Esophagus (tissue), 2 donors: Measurements from ENCODE around the gene PHACTR3. TPM values are rescaled to one million over a fixed set of nuclear protein-coding genes. Genes with fewer than 3 reads are reported as not detected.

Experiments
- H3K27ac ChIP-seq, 2 donors: one replicate each; pipeline ENCODE4 v1.5.1; 2013; ENCODE audit warnings: low read depth in 2 of 2, mild to moderate bottlenecking in 2 of 2, inconsistent platforms in 1 of 2, low read length in 1 of 2, moderate library complexity in 1 of 2
- H3K27me3 ChIP-seq, 2 donors: one replicate each; pipeline ENCODE4 v1.6.1; 2013; ENCODE audit warnings: low read length in 2 of 2, control low read depth in 1 of 2, mild to moderate bottlenecking in 1 of 2; ENCODE audit not compliant: insufficient read depth in 2 of 2, control insufficient read depth in 1 of 2
- H3K36me3 ChIP-seq, 2 donors: one replicate each; pipeline ENCODE4 v1.6.1; 2013; ENCODE audit warnings: low read length in 1 of 2; ENCODE audit not compliant: control insufficient read depth in 2 of 2, insufficient read depth in 2 of 2
- H3K4me1 ChIP-seq, 2 donors: one replicate each; pipeline ENCODE4 v1.6.1; 2013; ENCODE audit warnings: low read length in 1 of 2; ENCODE audit not compliant: control insufficient read depth in 2 of 2, insufficient read depth in 2 of 2
- H3K4me3 ChIP-seq, 2 donors: one replicate each; pipeline ENCODE4 v1.5.1; 2013; ENCODE audit warnings: low read length in 2 of 2, mild to moderate bottlenecking in 2 of 2, low read depth in 1 of 2, moderate library complexity in 1 of 2
- H3K9me3 ChIP-seq, 2 donors: one replicate each; pipeline ENCODE4 v1.6.1; 2013; ENCODE audit warnings: mild to moderate bottlenecking in 2 of 2, low read depth in 1 of 2, low read length in 1 of 2, moderate library complexity in 1 of 2; ENCODE audit not compliant: control insufficient read depth in 2 of 2, insufficient read depth in 1 of 2
- WGBS, 2 donors: extraction: QIAGEN DNeasy Blood & Tissue Kit; methylation state at CpG; one replicate each; pipeline ENCODE4 v1.1.7; 2013; 5-methylcytosine and 5-hydroxymethylcytosine counted together
- polyA plus RNA-seq, 2 donors: library from polyadenylated mRNA; stranded (reverse); fragments of 200-250 nt; gene quantifications; one replicate each; pipeline ENCODE4 v1.2.3, GENCODE V29; 2013
- donor health status: healthy with polysubstance abuse.
- donor health status: Bipolar disorder and iron deficiency.

PHACTR3 gene
- polyA plus RNA-seq, 2 donors: 0.27 to 0.83 TPM

DNA sequence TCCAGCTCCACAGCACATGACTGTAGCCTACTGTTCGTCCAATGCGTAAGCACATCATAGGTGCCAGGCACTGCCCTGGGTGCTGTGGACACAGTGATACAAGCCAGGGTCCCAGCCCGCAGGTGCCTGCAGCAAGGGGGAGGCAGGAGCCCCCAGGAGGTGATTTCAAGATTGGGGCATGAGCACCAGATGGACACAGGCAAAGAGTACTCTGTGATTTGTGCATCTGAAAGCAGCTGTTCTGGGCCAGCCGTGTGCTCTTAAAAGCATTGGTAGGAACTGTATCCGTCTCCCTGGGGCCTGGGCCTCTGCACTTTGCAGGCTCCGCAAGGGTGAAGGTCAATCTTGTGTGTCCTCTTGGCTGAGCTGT is 179.3 kb downstream of the PHACTR3 start:
- H3K36me3 ChIP-seq: no peaks in the 10 kb centered on the region
- WGBS, 2 donors: 85 to 87% methylated on average over 6 of the region's 6 CpGs
- no peak overlapping the region for H3K4me3 ChIP-seq
- H3K27me3 ChIP-seq: no peaks in the 10 kb centered on the region
- H3K9me3 ChIP-seq: no peaks in the 10 kb centered on the region
- H3K4me1 ChIP-seq: no peaks in the 10 kb centered on the region
- H3K27ac ChIP-seq: no peak overlapping the region

DNA sequence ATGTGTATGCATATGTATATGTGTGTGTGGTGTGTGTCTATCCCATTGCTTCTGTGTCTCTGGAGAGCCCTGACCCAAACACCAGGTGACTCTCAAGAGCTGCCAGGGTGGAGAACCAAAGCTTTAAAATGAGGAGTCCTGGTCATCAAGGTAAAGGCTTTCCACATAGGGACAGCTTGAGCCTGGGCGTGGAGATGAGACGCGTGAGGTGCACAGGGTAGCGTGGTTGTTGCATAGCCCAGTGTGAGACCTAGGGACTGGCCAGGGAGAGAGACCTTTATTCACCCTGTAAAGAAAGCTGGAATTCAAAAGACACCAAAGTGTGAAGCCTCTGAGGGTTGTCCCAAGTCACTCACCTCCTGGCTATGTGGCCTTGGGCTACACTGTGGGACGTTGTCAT is 180.0 kb downstream of the PHACTR3 start:
- H3K4me3 ChIP-seq: no peak overlapping the region
- no peaks in the 10 kb centered on the region for H3K4me1 ChIP-seq
- H3K27me3 ChIP-seq: no peaks in the 10 kb centered on the region
- no peaks in the 10 kb centered on the region for H3K36me3 ChIP-seq
- H3K9me3 ChIP-seq: no peaks in the 10 kb centered on the region
- WGBS, 2 donors: 89 to 90% methylated on average over 5 of the region's 5 CpGs
- no peak overlapping the region for H3K27ac ChIP-seq

DNA sequence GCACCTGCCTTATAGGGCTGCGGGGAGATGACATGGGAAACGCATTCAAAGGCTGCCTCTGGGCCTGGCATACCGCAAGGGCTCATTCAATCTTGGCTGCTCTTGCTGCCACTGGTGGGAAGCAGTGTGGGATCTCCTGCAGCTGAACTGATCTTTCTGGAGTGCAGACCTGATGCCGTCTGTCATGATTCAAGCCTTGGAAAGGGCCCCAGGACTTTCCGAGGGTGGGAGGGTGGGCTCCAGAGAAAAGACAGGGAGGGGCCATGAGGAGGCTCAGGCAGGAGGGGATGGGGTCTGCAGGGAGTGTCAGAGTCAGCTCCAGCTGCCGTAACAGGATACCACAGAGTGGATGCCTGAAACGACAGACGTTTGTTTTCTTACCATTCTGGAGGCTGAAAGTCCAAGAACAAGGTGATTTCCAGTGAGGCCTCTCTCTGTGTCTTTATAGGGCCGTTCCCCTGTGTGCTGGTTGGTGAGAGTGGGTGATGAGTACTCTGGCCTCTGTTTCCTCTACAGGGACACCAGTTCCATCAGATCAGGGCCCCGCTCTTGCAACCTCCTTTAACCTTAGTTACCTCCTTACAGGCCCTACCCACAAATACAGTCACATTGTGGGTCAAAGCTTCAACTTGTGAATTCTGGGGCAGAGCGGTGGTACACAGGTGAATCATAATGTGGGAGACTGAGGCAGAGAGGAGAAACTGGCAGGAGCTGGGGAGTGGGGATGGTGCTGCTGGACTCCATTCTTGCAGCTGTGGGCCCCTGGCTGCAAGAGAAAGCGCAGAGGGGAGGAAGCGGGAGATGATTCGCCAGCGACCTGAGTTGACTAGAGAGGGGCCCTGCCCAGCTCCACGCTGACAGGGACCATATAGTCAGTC is 180.7 kb downstream of the PHACTR3 start:
- 73 to 79% methylated on average over 16 of the region's 16 CpGs for WGBS, 2 donors
- Histone ChIP-seq H3K36me3 (no peaks in the 10 kb centered on the region), H3K4me1 (no peaks in the 10 kb centered on the region), H3K9me3 (no peaks in the 10 kb centered on the region), H3K4me3 (no peak overlapping the region), H3K27me3 (no peaks in the 10 kb centered on the region), H3K27ac (no peak overlapping the region)

DNA sequence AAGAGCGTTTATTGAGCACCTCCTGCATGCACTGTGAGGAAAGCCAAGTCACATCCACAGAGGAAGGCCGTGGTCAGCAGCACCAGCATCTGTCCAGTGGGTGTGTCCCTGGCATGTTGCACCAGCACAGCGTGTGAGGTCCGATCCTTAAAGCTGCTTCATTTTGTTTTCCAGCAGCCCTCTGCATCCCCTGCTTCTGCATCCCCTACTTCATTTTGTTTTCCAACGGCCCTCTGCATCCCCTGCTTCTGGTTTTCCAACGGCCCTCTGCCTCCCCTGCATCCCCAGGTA is 181.3 kb downstream of the PHACTR3 start:
- no peaks in the 10 kb centered on the region for H3K4me1 ChIP-seq
- H3K9me3 ChIP-seq: no peaks in the 10 kb centered on the region
- no peaks in the 10 kb centered on the region for H3K27me3 ChIP-seq
- no peaks in the 10 kb centered on the region for H3K36me3 ChIP-seq
- WGBS, 2 donors: 35 to 54% methylated on average over 5 to 6 of the region's 6 CpGs
- no peak overlapping the region for H3K27ac ChIP-seq
- no peak overlapping the region for H3K4me3 ChIP-seq

DNA sequence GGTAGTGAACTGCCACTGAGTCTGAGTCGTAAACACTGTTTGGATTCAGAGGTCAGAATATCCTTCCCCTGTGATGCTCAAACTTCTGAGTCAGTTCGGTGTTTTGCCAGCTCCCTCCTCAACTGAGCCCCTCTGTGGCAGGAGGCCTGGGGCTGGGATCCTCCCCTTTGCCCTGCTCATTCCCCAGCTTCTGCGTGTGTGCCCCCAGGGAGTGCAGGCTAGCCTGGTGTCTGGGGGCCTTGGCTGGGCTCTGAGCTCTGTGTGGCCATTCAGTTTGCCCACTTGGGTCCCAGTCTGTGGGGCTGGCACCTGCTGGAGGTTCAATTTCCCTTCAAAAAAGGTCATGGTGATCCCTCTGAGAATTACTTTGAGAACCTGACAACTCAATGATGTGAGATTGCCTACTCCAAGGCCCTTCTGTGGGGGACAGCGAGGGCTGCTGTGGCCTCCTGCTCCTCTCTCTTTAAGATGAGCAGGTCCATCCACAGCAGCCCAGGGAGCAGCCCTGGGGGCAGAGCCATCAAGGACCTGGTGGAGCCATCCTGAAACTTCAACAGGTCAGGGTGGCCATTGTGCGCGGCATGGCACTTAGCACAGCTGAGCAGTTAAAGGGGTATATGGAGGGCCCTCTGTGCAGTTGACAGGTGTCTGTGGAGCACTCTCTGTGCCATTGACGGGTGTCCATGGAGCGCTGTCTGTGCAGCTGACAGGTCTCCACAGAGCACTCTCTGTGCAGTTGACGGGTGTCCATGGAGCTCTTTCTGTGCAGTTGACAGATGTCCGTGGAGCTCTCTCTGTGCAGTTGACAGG is 181.9 kb downstream of the PHACTR3 start:
- 79 to 83% methylated on average over 10 of the region's 10 CpGs for WGBS, 2 donors
- no peaks in the 10 kb centered on the region for H3K4me1 ChIP-seq
- no peaks in the 10 kb centered on the region for H3K9me3 ChIP-seq
- no peaks in the 10 kb centered on the region for H3K36me3 ChIP-seq
- no peak overlapping the region for H3K27ac ChIP-seq
- no peaks in the 10 kb centered on the region for H3K27me3 ChIP-seq
- no peak overlapping the region for H3K4me3 ChIP-seq

DNA sequence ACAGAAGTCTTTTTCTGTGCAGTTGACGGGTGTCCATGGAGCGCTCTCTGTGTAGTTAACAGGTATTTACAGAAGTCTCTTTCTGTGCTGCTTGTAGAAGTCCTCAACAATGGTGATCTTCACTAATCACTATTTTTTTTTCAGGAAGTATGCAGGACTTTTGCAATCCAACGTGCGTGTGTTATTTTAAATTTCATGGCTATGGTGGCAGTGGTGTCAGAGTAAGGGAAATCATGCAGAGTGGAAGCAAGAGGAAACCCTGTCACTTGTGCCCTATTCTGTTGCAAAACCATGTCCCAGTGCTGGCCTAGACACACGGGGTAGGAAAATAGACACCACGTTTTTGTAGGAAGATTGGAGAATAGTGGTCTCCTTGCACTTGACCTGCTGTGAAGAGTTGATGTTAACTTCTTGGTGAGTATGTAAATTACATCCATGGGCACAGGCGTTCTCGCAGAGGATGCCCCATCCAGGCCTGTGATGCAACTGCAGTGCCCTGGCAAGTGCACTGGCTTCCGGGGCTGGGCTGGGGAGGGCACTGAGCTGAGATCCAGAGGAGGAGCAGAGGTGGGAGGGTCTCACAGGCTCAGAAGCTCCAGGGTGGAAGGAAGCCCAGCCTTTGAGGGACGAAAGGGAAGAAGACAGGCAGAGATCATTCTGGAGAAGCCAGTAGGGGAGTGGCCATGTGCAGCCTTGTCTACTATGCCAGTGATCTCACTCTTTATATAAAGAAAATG is 182.6 kb downstream of the PHACTR3 start:
- H3K4me1 ChIP-seq: no peaks in the 10 kb centered on the region
- no peak overlapping the region for H3K4me3 ChIP-seq
- H3K27ac ChIP-seq: no peak overlapping the region
- peaks cover 0 to 2% of the 10 kb centered on the region in 2 donors for H3K9me3 ChIP-seq
- 61 to 65% methylated on average over 10 of the region's 10 CpGs for WGBS, 2 donors
- no peaks in the 10 kb centered on the region for H3K27me3 ChIP-seq
- no peaks in the 10 kb centered on the region for H3K36me3 ChIP-seq

DNA sequence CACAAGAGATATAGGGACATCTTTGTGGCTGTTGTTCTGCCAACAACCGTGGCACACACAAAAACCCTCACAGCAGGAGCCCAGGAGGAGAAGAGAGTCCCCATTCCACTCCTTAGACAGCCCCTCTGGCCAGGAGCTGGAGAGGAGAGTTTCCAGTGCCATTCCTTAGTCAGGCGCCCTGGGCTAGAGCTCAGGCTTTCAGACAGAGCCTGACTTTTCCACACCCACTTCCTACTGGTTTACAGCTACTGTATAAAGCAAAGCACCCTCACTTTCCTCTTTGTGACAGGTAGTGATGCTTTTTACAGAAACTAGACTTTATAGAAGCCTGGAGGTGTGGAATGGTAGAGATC is 183.2 kb downstream of the PHACTR3 start:
- H3K9me3 ChIP-seq: peaks cover 0 to 3% of the 10 kb centered on the region in 2 donors
- WGBS, 2 donors: 50 to 53% methylated on average over 2 of the region's 2 CpGs
- H3K4me1 ChIP-seq: no peaks in the 10 kb centered on the region
- no peaks in the 10 kb centered on the region for H3K27me3 ChIP-seq
- H3K4me3 ChIP-seq: no peak overlapping the region
- no peaks in the 10 kb centered on the region for H3K36me3 ChIP-seq
- H3K27ac ChIP-seq: no peak overlapping the region

DNA sequence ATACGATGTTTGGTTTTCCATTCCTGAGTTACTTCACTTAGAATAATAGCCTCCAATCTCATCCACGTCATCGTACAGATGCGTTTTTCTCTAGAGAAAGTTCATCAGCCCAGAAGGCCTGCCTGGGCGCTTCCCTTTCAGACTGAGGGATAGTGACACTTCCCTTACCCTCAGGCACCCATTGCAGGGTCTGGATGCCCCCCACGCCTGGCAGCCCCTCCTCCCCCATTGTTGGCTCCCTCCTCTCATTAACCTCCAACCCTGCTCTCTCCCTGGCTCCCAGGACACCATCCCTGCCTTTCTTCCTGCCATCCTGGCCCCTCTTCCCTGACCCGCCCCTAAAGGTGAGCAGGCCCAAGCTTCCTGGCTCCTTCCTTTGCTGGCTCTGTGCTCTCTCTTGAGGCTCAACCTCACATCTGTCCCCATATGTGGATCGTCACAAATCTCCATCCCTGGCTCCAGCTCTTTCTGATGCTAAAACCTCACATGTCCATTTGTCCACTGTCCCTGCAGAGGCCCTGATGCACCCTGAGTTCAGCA is 183.9 kb downstream of the PHACTR3 start:
- Histone ChIP-seq H3K27me3 (no peaks in the 10 kb centered on the region), H3K4me1 (no peaks in the 10 kb centered on the region), H3K36me3 (no peaks in the 10 kb centered on the region), H3K27ac (no peak overlapping the region), H3K9me3 (peaks cover 0 to 3% of the 10 kb centered on the region in 2 donors), H3K4me3 (no peak overlapping the region)
- WGBS, 2 donors: 66 to 69% methylated on average over 8 of the region's 8 CpGs

DNA sequence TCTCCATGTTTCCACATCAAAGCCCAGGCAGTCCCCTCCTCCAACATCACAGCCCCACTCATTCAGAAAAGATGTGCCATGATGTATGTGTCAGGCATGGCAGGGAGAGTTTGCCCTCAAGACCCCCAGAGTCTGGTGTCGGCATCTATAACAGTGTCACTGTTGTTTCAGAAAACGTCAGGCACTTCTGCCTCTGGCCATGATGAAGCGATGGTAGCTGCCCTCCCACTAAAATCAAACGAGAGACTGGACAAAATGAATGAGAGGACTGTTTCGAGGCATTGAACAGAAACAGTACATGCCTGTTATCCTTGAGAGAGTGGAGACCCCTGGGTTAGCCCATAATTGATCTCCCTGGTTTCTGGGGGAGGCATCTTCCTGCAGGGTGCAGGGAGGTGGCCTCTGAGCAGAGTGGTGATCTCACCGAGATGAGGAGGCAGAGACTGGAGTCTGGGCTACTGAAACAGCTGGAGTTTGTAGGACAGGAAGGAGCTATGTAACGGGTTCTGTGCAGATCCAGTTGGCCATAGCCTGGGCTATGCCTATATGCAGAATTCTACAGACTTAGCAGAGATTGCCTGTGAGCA is 184.6 kb downstream of the PHACTR3 start:
- WGBS, 2 donors: 68 to 70% methylated on average over 7 of the region's 7 CpGs
- Histone ChIP-seq H3K4me3 (no peak overlapping the region), H3K27me3 (no peaks in the 10 kb centered on the region), H3K4me1 (no peaks in the 10 kb centered on the region), H3K36me3 (no peaks in the 10 kb centered on the region), H3K27ac (no peak overlapping the region), H3K9me3 (peaks cover 0 to 3% of the 10 kb centered on the region in 2 donors)
